Lower leg skin (tissue), 3 donors: ENCODE measurements around the gene GBF1.

Experiments used
- CTCF ChIP-seq, 3 donors: fragments of 450-650 bp; IDR thresholded peaks; one replicate each; pipeline ENCODE4 v1.5.1; 2016; ENCODE audit warnings: antibody characterized with exemption in 3 of 3, mild to moderate bottlenecking in 3 of 3, moderate library complexity in 2 of 3
- POLR2A ChIP-seq, 2 donors: fragments of 450-650 bp; IDR thresholded peaks; one replicate each; pipeline ENCODE4 v1.6.1; 2016 to 2017; ENCODE audit warnings: antibody characterized with exemption in 2 of 2, mild to moderate bottlenecking in 1 of 2, moderate library complexity in 1 of 2

- TF ChIP-seq CTCF (IDR thresholded peaks at IDR 0.05) = no peak
- TF ChIP-seq POLR2A (IDR thresholded peaks at IDR 0.05) = no peak
Observed at GRCh38 chr10:102246261-102246660, 929 bp downstream of the GBF1 start.
